ENCODE data around the gene GATA6. TPM values are rescaled to one million over a fixed set of nuclear protein-coding genes. Genes with fewer than 3 reads are reported as not detected.

GATA6 gene
- total and polyA plus RNA-seq, 2 experiments from 2014 or later: 6.6 to 19.0 TPM

- H4K20me1 ChIP-seq (ENCODE audit: insufficient read depth): no peaks in the 10 kb centered on the region
- H2AFZ ChIP-seq: peak overlapping the region; percentile 66
- peaks cover 35% of the 10 kb centered on the region for H3K79me2 ChIP-seq (ENCODE audit: insufficient read depth)
- H3K27ac ChIP-seq: peak overlapping the region; percentile 82
- H3K9me2 ChIP-seq (ENCODE audit: insufficient read depth): no peaks in the 10 kb centered on the region
- H3F3A ChIP-seq (ENCODE audit: insufficient read depth): no peaks in the 10 kb centered on the region; the same call in 1 of the 2 replicates
- in situ Hi-C loops (cut with MboI): loop anchor here (5.0 kb wide), 1 partner anchor 392 kb away; no protein-coding TSS in a partner anchor
- peak; percentile 77 for DNase-seq
- peaks cover 19% of the 10 kb centered on the region; the same call in 1 of the 2 replicates for H3K4me1 ChIP-seq (ENCODE audit: insufficient read depth)
- H3K36me3 ChIP-seq (ENCODE audit: low read depth): no peaks in the 10 kb centered on the region
- H3K27me3 ChIP-seq (replicated peaks; ENCODE audit: insufficient read depth): peaks cover 34% of the 10 kb centered on the region
- H3K4me2 ChIP-seq (ENCODE audit: unreplicated experiment): peak overlapping the region; percentile 79
- WGBS, 2 experiments (ENCODE audit: low coverage in 1 of 2, low lambda C conversion rate in 2 of 2, missing lambda C conversion rate in 2 of 2): 1% methylated on average over 42 to 49 of the region's 49 CpGs
- TF ChIP-seq EZH2phosphoT487 (IDR thresholded peaks at IDR 0.05; ENCODE audit: insufficient read depth, low read depth) (no peak), EZH2 (IDR thresholded peaks at IDR 0.05; ENCODE audit: insufficient read depth, poor library complexity, severe bottlenecking) (no peak)
- peak overlapping the region; percentile 93 for H3K9ac ChIP-seq
- H3K4me3 ChIP-seq: peak overlapping the region; percentile 95
- no peaks in the 10 kb centered on the region for H3K9me3 ChIP-seq (ENCODE audit: low read depth)
These were observed 566 bp downstream of the GATA6 start for GRCh38 chr18:22169889-22170420.

GRCh38 chr18:22170421-22171257 lies 1.2 kb downstream of the GATA6 start:
- H3K4me1 ChIP-seq (ENCODE audit: insufficient read depth): peaks cover 19% of the 10 kb centered on the region; the same call in 1 of the 2 replicates
- peak; percentile 91 for DNase-seq
- no peaks in the 10 kb centered on the region for H3K9me2 ChIP-seq (ENCODE audit: insufficient read depth)
- H3K9me3 ChIP-seq (ENCODE audit: low read depth): no peaks in the 10 kb centered on the region
- peak overlapping the region; percentile 79 for H3K4me2 ChIP-seq (ENCODE audit: unreplicated experiment)
- H3K4me3 ChIP-seq: peak overlapping the region; percentile 95
- no peaks in the 10 kb centered on the region for H3K36me3 ChIP-seq (ENCODE audit: low read depth)
- in situ Hi-C loops (cut with MboI): no loop called here
- TF ChIP-seq EZH2 (IDR thresholded peaks at IDR 0.05; ENCODE audit: insufficient read depth, poor library complexity, severe bottlenecking): no peak
- no peak for TF ChIP-seq EZH2phosphoT487 (IDR thresholded peaks at IDR 0.05; ENCODE audit: insufficient read depth, low read depth)
- H3F3A ChIP-seq (ENCODE audit: insufficient read depth): no peaks in the 10 kb centered on the region; the same call in 1 of the 2 replicates
- H3K9ac ChIP-seq: peak overlapping the region; percentile 93
- H3K79me2 ChIP-seq (ENCODE audit: insufficient read depth): peaks cover 42% of the 10 kb centered on the region
- peak overlapping the region; percentile 82 for H3K27ac ChIP-seq
- WGBS, 2 experiments (ENCODE audit: low coverage in 1 of 2, low lambda C conversion rate in 2 of 2, missing lambda C conversion rate in 2 of 2): 2% methylated on average over 58 to 66 of the region's 66 CpGs
- H3K27me3 ChIP-seq (replicated peaks; ENCODE audit: insufficient read depth): peaks cover 29% of the 10 kb centered on the region
- H2AFZ ChIP-seq: peak overlapping the region; percentile 66
- H4K20me1 ChIP-seq (ENCODE audit: insufficient read depth): no peaks in the 10 kb centered on the region

- Histone ChIP-seq H3K36me3 (ENCODE audit: low read depth) (no peaks in the 10 kb centered on the region), H3K27me3 (replicated peaks; ENCODE audit: insufficient read depth) (peaks cover 21% of the 10 kb centered on the region), H3K4me2 (ENCODE audit: unreplicated experiment) (peak overlapping the region; percentile 79), H2AFZ (peak overlapping the region; percentile 66), H3K9me2 (ENCODE audit: insufficient read depth) (no peaks in the 10 kb centered on the region), H4K20me1 (ENCODE audit: insufficient read depth) (no peaks in the 10 kb centered on the region), H3K4me1 (ENCODE audit: insufficient read depth) (peaks cover 23% of the 10 kb centered on the region; the same call in 1 of the 2 replicates), H3K4me3 (peak overlapping the region; percentile 95), H3K79me2 (ENCODE audit: insufficient read depth) (peaks cover 50% of the 10 kb centered on the region), H3K27ac (peak overlapping the region; percentile 82), H3K9ac (peak overlapping the region; percentile 93), H3K9me3 (ENCODE audit: low read depth) (no peaks in the 10 kb centered on the region), H3F3A (ENCODE audit: insufficient read depth) (no peaks in the 10 kb centered on the region; the same call in 1 of the 2 replicates)
- WGBS, 2 experiments (ENCODE audit: low coverage in 1 of 2, low lambda C conversion rate in 2 of 2, missing lambda C conversion rate in 2 of 2): 6 to 9% methylated on average over 58 to 70 of the region's 120 CpGs
- DNase-seq: peak; percentile 54
- in situ Hi-C loops (cut with MboI): no loop called here
- no peak for TF ChIP-seq EZH2 (IDR thresholded peaks at IDR 0.05; ENCODE audit: insufficient read depth, poor library complexity, severe bottlenecking)
These were observed 2.1 kb downstream of the GATA6 start for GRCh38 chr18:22171258-22172119.

GRCh38 chr18:22172120-22172582 lies 2.8 kb downstream of the GATA6 start:
- Histone ChIP-seq H3K9me3 (ENCODE audit: low read depth) (no peaks in the 10 kb centered on the region), H3K79me2 (ENCODE audit: insufficient read depth) (peaks cover 57% of the 10 kb centered on the region), H3K4me2 (ENCODE audit: unreplicated experiment) (peak overlapping the region; percentile 79), H2AFZ (no peak overlapping the region), H3K36me3 (ENCODE audit: low read depth) (peaks cover 3% of the 10 kb centered on the region; the same call in 1 of the 2 replicates), H3K9ac (peak overlapping the region; percentile 63), H3K9me2 (ENCODE audit: insufficient read depth) (no peaks in the 10 kb centered on the region), H3K4me1 (ENCODE audit: insufficient read depth) (peaks cover 23% of the 10 kb centered on the region; the same call in 1 of the 2 replicates), H3K4me3 (peak overlapping the region; percentile 95), H3F3A (ENCODE audit: insufficient read depth) (no peaks in the 10 kb centered on the region; the same call in 1 of the 2 replicates), H3K27ac (no peak overlapping the region), H3K27me3 (replicated peaks; ENCODE audit: insufficient read depth) (peaks cover 14% of the 10 kb centered on the region), H4K20me1 (ENCODE audit: insufficient read depth) (no peaks in the 10 kb centered on the region)
- in situ Hi-C loops (cut with MboI): no loop called here
- WGBS, 2 experiments (ENCODE audit: low coverage in 1 of 2, low lambda C conversion rate in 2 of 2, missing lambda C conversion rate in 2 of 2): 39 to 58% methylated on average over 17 to 31 of the region's 34 CpGs
- TF ChIP-seq EZH2 (IDR thresholded peaks at IDR 0.05; ENCODE audit: insufficient read depth, poor library complexity, severe bottlenecking) (no peak), EZH2phosphoT487 (IDR thresholded peaks at IDR 0.05; ENCODE audit: insufficient read depth, low read depth) (no peak)
- DNase-seq: no peak

Measured in GM23248 (cell line).